T47D (cell line): ENCODE results near the gene CYP2B6.
A peak's percentile ranks its signal among the peaks of the same experiment; 100 is the strongest.
"Not testable (repeated sequence)": the region's sequence is repeated elsewhere in the genome, so short reads cannot be mapped to it uniquely, and the experiment has no call there.

Experiments
- DNase-seq, 2 experiments: peaks; one replicate each; pipeline versions ENCODE4 v3.0.0 to v3.0.0-alpha.2; 2011 to 2012; ENCODE audit warnings: low read depth in 1 of 2, low spot score in 1 of 2
- JUND ChIP-seq: IDR thresholded peaks from 2 replicates; pipeline ENCODE4 v1.6.1; 2012; ENCODE audit warnings: low read depth
- in situ Hi-C: cut with HindIII; loops from 2 replicates; pipeline ENCODE4 v1.10.0; 2016; ENCODE audit warnings: low sequenced_read_pairs, low pct_unique_long_range_greater_than_20kb

CYP2B6 gene

DNA sequence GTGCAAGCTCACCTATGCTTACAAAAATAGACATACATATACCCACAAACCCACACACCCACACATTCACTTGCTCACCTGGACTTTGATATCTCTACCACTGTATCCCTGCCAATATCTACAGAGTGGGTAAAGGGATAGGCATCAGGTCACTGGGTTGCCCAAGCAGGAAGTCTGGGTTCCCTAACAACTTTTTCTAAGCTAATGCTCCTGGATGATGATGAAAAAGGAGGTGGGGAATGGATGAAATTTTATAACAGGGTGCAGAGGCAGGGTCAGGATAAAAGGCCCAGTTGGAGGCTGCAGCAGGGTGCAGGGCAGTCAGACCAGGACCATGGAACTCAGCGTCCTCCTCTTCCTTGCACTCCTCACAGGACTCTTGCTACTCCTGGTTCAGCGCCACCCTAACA is at the start of gene CYP2B6:
CYP2B6 (plus strand) TSS at position 311 of the 410 bp plus-strand sequence; CDS start at position 335, 24 bp downstream.
- DNase-seq, result no peak
- in situ Hi-C loops, result no loop called here
- no peak for TF ChIP-seq JUND

DNA sequence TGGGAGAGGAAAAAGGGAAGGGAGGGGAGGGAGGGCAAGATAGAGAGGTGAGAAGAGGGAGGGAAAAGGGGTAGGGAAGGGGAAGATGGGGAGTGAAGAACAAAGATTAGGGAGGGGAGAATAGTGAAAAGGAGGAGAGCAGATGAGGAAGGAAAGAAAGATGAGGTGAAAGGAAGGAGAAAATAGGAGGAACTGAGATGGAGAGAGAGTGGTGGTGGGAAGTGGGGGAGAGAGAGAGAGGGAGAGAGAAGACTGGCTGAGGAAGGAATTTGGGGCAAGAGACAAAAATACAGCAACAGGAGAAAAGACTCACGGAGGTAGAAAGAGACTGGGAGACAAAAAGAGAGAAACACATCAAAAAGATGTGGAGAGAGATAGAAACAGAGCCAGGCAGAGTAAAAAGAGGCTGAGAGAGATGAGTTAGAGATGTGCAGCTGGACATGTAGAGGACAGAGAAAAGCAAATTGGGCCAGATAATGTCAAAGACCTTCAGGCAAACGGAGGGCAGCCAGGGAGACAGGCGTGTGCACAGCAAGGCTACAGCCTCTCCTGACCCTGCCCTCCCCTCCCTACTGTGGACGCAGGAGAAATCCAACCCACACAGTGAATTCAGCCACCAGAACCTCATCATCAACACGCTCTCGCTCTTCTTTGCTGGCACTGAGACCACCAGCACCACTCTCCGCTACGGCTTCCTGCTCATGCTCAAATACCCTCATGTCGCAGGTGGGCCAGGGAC is 49.4 kb upstream of the CYP2B6 start:
- in situ Hi-C loops, result no loop called here
- TF ChIP-seq JUND, result no peak
- DNase-seq, result no peak

DNA sequence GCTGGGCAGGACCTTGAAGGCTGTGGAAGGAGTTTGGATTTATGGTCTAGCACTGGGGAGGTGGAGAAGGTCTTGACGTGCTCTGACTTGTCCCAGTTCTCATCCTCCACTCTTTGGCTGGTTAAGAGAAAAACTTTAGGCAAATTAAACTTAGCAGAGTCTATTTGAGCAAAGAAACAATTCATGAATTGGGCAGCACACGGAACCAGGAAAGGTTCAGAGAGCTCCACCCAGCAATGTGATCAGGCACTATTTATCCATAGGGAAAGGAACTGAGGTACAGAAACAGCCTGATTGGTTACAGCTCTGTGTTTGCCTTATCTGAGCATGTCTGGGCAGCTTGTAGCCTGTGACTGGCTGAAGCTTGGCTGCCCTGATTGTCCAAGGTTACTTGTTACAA is 45.4 kb upstream of the CYP2B6 start:
- in situ Hi-C loops, result no loop called here
- TF ChIP-seq JUND, result no peak

DNA sequence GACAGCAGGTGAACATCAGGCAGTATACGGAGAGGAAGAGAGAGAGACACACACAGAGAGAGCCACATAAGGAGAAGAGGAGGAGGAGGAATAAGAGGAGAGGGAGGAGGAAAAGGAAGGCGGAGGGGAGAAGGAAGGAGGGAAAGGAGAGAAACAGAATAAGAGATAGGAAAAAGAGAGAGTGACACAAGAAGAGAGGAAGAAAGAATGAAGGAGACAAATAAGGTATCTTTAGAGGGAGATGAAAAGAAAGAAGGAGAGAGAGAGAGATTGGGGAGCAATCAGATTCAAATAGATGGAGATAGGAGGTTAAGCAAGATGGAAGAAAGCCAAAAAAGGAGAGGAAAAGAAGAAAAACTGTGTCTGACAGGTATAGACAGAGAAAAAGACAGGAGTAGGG is 44.0 kb upstream of the CYP2B6 start:
- in situ Hi-C loops, result no loop called here
- TF ChIP-seq JUND, result no peak
- DNase-seq, result no peak

More for the DNA sequence above, 45.4 kb upstream of the CYP2B6 start:
- DNase-seq, result peak in 1 of 2 experiments; percentile 46

DNA sequence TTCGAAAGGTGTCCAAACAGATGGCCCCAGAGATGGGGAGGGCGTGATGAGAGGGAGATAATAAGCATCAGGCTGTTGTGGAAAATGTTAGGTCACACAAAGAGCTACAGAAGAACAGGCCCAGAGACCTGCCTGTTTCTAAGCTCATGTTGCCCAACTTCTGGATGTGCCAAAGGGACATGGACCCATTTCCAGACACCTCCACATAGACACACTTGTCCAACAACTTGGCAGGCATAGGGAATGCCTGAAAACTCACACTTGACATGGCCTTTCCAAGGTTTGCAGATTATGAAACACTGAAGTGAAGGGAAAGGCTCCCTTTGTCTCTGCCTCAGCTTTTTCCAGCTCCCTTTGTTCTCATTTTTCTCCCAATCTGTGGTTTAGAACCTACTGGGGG is 43.5 kb upstream of the CYP2B6 start:
- in situ Hi-C loops, result no loop called here
- no peak for TF ChIP-seq JUND

DNA sequence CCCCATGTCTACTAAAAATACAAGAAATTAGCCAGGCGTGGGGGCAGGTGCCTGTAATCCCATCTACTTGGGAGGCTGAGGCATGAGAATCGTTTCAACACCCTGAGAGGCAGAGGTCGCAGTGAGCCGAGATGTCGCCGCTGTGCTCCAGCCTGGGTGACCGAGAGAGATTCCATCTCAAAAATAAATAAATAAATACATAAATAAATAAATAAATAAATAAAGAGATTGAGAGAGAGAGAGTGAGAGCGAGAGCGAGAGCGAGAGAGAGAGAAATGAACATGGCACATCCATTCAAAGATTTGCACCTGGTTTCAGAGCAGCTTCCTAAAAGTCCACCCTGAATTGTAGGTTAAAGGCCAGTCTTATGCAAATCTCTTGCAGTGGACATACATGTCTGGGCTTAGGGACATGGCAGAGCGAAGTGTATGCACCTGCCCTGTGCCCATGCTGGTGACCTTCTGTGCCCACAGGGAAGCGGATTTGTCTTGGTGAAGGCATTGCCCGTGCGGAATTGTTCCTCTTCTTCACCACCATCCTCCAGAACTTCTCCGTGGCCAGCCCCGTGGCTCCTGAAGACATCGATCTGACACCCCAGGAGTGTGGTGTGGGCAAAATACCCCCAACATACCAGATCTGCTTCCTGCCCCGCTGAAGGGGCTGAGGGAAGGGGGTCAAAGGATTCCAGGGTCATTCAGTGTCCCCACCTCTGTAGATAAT is 42.3 kb upstream of the CYP2B6 start:
- no peak for DNase-seq
- TF ChIP-seq JUND, result no peak
- in situ Hi-C loops, result no loop called here

More for the DNA sequence above, 43.5 kb upstream of the CYP2B6 start:
- DNase-seq, result no peak

DNA sequence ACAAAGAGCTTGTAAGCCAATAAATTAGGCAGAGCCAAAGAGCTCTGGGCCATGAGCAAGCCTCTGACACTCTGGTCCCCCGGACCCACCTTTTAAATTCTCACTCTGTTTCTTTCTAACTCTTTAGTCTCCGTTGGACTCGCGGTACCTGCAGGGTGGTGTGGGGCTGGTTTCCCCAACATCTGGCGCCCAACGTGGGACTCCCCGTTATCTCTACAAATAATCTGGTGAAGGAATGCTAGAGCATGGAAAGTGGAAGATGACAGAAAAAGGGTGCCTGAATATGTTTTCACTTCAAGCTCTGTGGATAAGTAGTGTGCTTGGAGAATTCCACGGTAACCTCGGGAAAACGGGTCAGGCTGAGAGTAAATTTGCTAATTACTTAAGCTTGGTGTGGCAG is 36.5 kb upstream of the CYP2B6 start:
- DNase-seq, result peak in 1 of 2 experiments; percentile 42
- no peak for TF ChIP-seq JUND
- in situ Hi-C loops, result no loop called here

DNA sequence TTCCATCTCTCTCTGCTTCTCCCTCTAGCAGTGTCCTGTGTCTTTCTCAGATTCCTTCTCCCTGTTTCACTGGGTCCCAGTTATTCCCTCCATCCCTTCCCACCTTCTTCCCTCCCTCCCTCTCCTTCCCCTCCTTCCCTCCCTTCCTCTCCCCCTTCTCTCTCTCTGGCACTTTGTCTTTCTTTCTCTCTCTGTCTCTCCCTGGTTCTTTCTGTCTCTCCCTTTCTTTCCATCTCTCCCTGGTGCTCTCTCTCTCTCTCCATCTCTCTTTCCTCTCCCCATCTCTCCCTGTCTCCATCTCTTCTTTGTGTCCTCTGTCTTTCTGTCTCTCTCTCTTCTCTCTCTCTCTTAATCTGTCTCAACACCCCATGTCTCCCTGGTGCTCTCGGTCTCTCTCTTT is 31.7 kb upstream of the CYP2B6 start:
- no peak for DNase-seq
- in situ Hi-C loops, result no loop called here
- TF ChIP-seq JUND, result no peak

DNA sequence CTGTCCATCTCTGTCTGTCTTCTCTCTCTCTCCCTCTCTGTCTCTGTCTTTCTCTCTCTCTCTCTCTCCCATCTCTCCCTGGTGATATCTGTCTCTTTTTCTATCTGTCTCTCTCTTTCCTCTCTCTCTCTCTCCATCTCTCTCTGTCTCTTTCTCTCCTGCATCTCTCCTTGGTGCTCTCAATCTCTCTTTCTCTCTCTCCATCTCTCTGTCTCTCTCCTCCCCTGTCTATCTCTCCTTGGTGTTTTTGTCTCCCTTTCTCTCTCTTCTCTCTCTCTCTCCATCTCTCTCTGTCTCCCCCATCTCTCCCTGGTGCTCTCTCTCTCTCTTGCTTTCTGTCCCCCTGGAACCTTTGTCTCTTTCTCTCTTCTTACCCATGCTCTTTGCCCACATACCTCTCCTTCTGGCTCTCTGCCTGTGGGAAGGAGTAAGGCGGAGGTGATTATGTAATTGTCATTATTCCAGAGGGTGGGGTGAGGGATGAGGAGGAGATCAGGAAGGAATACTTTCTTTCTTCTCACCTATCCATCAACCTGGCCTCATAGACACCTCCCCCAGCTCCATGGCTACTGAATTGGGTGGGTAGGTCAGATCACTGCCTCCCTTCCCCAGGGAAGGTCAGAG is 30.9 kb upstream of the CYP2B6 start:
- in situ Hi-C loops, result no loop called here
- peak in 1 of 2 experiments; percentile 78 for DNase-seq
- TF ChIP-seq JUND, result no peak

DNA sequence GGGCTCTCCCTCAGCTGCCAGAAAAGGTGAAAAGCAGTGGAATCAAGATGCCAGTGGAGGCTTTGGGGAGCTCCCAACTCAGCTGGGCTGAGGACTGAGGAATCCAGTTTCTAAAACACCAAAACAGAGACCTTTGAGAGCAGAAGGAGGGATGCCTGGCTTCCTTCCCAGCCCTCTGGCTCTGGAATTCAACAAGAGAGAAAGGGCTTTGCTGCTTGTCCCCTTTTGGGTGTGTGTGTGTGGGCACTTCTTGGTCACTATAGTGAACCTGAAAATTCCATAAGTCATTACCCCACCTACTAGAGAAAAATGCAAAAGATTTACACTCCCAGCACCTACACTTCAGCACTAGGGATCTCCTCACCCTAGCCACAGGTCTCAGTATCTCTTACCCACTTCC is 30.3 kb upstream of the CYP2B6 start:
- in situ Hi-C loops, result no loop called here
- peak in 1 of 2 experiments; percentile 50 for DNase-seq
- no peak for TF ChIP-seq JUND

DNA sequence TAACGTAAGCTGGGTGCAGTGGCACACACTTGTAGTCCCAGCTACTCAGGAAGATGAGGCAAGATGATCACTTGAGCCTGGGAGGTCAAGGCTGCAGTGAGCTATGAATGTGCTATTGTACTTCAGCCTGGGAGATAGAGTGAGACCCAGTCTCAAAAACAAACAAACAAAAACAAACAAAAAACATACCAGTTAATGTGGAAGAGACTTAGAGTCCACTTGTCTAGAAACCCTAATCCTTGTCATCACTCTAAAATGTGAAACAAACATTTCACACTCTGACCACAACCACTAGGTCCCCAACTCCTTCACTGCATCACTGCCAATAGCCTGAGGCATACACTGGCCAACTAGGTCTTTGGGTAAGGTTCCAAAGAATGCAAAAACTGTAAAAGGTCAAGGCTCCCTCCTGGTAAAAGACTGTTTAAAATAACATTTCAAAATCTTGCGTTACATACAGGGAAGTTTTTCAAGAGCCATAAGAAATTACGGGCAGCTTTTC is 28.6 kb upstream of the CYP2B6 start:
- DNase-seq, result peak; percentile 71 to 96
- in situ Hi-C loops, result no loop called here

DNA sequence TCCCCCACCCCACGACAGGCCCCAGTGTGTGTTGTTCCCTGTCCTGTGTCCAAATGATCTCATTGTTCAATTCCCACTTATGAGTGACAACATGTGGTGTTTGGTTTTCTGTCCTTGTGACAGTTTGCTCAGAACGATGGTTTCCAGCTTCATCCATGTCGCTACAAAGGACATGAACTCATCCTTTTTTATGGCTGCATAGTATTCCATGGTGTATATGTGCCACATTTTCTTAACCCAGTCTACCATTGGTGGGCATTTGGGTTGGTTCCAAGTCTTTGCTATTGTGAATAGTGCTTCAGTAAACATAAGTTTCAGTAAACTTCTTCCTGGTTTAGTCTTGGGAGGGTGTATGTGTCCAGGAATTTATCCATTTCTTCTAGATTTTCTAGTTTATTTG is 26.7 kb upstream of the CYP2B6 start:
- DNase-seq, in situ Hi-C loops: not testable (repeated sequence)

More for the DNA sequence above, 28.6 kb upstream of the CYP2B6 start:
- peak; percentile 70; the same call in 1 of the 2 replicates for TF ChIP-seq JUND

DNA sequence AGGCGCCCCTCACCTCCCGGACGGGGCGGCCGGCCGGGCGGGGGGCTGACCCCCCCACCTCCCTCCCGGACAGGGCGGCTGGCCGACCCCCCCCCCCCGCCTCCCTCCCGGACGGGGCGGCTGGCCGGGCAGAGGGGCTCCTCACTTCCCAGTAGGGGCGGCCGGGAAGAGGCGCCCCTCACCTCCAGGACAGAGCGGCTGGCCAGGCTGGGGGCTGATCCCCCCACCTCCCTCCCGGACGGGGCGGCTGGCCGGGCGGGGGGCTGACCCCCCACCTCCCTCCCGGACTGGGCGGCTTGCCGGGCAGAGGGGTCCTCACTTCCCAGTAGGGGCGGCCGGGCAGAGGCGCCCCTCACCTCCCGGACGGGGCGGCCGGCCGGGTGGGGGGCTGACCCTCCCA is 25.7 kb upstream of the CYP2B6 start:
- in situ Hi-C loops, DNase-seq: not testable (repeated sequence)

DNA sequence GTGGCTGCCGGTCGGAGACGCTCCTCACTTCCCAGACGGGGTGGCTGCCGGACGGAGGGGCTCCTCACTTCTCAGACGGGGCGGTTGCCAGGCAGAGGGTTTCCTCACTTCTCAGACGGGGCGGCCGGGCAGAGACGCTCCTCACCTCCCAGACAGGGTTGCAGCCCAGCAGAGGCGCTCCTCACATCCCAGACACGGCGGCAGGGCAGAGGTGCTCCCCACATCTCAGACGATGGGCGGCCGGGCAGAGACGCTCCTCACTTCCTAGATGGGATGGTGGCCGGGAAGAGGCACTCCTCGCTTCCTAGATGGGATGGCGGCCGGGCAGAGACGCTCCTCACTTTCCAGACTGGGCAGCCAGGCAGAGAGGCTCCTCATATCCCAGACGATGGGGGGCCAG is 24.5 kb upstream of the CYP2B6 start:
- in situ Hi-C loops, DNase-seq: not testable (repeated sequence)

DNA sequence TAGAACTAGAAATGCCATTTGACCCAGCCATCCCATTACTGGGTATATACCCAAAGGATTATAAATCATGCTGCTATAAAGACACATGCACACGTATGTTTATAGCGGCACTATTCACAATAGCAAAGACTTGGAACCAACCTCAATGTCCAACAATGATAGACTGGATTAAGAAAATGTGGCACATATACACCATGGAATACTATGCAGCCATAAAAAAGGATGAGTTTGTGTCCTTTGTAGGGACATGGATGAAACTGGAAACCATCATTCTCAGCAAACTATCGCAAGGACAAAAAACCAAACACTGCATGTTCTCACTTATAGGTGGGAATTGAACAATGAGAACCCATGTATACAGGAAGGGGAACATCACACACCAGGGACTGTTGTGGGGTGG is 23.0 kb upstream of the CYP2B6 start:
- DNase-seq, in situ Hi-C loops: not testable (repeated sequence)

DNA sequence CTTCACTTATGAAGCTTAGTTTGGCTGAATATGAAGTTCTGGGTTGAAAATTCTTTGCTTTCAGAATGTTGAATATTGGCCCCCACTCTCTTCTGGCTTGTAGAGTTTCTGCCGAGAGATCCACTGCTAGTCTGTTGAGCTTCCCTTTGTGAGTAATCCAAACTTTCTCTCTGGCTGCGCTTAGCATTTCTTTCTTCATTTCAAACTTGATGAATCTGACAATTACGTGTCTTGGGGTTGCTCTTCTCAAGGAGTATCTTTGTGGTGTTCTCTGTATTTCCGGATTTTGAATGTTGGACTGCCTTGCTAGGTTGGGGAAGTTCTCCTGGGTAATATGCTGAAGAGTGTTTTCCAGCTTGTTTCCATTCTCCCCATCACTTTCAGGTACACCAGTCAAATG is 21.4 kb upstream of the CYP2B6 start:
- in situ Hi-C loops, DNase-seq: not testable (repeated sequence)

DNA sequence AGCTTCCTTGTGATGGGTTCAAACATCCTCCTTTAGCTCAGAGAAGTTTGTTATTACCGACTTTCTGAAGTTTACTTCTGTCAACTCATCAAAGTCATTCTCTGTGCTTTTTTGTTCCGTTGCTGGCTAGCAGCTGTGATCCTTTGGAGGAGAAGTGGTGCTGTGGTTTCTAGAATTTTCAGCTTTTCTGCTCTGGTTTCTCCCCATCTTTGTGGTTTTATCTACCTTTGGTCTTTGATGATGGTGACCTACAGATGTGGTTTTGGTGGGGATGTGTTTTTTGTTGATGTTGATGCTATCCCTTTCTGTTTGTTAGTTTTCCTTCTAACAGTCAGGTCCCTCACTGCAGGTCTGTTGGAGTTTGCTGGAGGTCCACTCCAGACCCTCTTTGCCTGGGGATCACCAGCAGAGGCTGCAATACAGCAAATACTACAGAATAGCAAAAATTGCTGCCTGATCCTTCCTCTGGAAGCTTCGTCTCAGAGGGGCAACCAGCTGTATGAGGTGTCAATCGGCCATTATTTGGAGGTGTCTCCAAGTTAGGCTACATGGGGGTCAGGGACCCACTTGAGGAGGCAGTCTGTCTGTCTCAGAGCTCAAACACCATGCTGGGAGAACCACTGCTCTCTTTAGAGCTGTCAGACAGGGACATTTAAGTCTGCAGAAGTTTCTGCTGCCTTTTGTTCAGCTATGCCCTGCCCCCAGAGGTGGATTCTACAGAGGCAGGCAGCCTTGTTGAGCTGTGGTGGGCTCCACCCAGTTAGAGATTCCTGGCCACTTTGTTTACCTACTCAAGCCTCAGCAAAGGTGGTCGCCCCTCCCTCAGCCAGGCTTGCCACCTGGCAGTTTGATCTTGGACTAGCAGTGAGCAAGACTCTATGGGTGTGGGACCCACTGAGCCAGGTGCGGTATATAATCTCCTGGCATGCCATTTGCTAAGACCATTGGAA is 20.4 kb upstream of the CYP2B6 start:
- DNase-seq, in situ Hi-C loops: not testable (repeated sequence)
